ENCODE data around the gene LSAMP.

LSAMP gene

DNA sequence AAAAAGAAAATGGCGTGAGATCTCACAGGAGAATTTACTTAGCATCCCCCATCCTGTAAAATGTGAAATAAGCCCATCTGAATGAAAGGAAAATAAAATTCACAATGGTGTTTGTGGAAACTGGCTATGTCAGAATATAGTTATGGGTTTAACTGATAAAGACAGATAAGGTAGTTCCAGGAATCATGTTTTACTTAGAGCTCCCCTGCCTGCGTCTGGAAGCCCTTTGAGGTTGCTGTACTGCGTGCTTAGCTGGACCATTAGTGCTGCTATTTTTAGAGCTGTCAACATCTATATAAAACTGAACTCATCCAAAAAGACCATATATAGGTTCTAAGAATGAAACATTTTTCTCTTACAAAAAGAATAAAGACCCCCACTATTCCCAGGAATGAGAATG is 130.8 kb downstream of the LSAMP start:
- no peak overlapping the region for H3K4me3 Mint-ChIP-seq
- no peak overlapping the region for H3K27ac Mint-ChIP-seq
- peaks cover 0 to 1% of the 10 kb centered on the region in 2 donors for H3K9me3 Mint-ChIP-seq
- no peaks in the 10 kb centered on the region for H3K27me3 Mint-ChIP-seq
- H3K4me1 Mint-ChIP-seq: no peaks in the 10 kb centered on the region
- no peaks in the 10 kb centered on the region for H3K36me3 Mint-ChIP-seq
- ATAC-seq (replicated peaks) (no peak), DNase-seq (no peak)

DNA sequence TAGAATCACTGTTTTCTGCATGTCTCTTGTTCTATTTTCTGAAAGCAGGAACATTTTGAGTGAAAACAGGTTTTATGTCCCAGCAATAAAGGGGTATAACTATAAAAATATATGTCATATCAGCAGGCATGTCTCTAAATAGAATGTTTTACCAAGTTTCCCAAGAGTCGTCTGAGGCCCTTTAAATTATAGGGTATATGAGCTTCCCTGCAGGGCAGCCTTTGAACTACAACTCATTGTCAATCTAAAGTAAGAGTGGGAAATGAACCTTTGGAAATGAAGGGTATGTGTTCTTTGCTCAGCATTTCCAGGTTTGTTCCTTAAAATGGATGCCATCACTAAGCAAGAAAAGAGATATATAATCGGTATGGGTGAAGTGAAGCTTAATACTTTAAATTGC is 138.6 kb downstream of the LSAMP start:
- ATAC-seq (replicated peaks) (no peak), DNase-seq (no peak)
- Mint-ChIP-seq H3K27ac (no peak overlapping the region), H3K4me1 (no peaks in the 10 kb centered on the region), H3K27me3 (no peaks in the 10 kb centered on the region), H3K36me3 (no peaks in the 10 kb centered on the region), H3K9me3 (peaks cover 0 to 1% of the 10 kb centered on the region in 2 donors), H3K4me3 (no peak overlapping the region)

GRCh38 chr3:116306149-116306548 is 139.1 kb downstream of the LSAMP start:
- Mint-ChIP-seq H3K36me3 (no peaks in the 10 kb centered on the region), H3K27ac (no peak overlapping the region), H3K4me3 (no peak overlapping the region), H3K27me3 (no peaks in the 10 kb centered on the region), H3K4me1 (no peaks in the 10 kb centered on the region), H3K9me3 (peaks cover 0 to 1% of the 10 kb centered on the region in 2 donors)
- no peak for DNase-seq
- no peak for ATAC-seq (replicated peaks)

- no peaks in the 10 kb centered on the region for H3K27me3 Mint-ChIP-seq
- DNase-seq (no peak), ATAC-seq (replicated peaks) (no peak)
- no peak overlapping the region for H3K4me3 Mint-ChIP-seq
- H3K9me3 Mint-ChIP-seq: peaks cover 1 to 3% of the 10 kb centered on the region in 2 donors
- H3K4me1 Mint-ChIP-seq: no peaks in the 10 kb centered on the region
- H3K36me3 Mint-ChIP-seq: no peaks in the 10 kb centered on the region
- H3K27ac Mint-ChIP-seq: no peak overlapping the region
These were observed 143.1 kb downstream of the LSAMP start for GRCh38 chr3:116302087-116302747.

DNA sequence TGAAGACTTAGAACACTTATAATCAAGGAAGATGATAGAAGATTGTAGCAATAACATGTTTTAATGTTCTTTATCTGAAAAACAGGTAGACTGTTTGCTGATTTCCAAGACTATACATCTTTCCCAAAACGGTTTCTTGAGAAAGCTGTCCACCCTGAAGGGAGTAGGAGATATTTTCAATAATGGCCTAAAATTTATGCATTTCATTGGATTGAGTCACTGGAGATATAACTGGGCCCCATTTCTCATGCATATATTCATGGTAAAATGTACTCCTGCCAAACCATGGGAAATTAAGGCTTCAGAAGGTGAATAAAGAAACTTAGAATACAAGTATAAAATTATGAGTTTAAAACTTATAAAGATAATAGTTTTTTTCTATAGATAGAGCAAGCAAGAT is 143.9 kb downstream of the LSAMP start:
- H3K4me3 Mint-ChIP-seq: no peak overlapping the region
- no peaks in the 10 kb centered on the region for H3K36me3 Mint-ChIP-seq
- H3K9me3 Mint-ChIP-seq: peaks cover 1 to 3% of the 10 kb centered on the region in 2 donors
- no peaks in the 10 kb centered on the region for H3K27me3 Mint-ChIP-seq
- no peak overlapping the region for H3K27ac Mint-ChIP-seq
- ATAC-seq (replicated peaks) (no peak), DNase-seq (no peak)
- no peaks in the 10 kb centered on the region for H3K4me1 Mint-ChIP-seq

DNA sequence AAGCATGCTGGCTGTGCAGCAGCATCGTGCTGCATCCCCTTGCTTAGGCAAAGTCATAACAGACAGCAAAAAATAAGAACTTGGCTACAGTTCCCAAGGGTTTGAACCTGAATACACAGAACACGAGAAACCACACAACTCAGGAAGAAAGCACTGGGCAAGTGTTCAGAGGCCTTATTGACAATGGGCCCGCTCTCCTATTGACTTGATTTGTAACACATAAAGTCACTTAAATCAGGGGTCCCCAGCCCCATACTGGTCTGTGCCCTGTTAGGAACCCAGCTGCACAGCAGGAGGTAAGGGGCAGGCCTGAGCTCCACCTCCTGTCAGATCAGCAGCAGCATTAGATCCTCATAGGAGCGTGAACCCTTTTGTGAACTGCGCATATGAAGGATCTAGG is 145.1 kb downstream of the LSAMP start:
- no peak overlapping the region for H3K27ac Mint-ChIP-seq
- H3K27me3 Mint-ChIP-seq: no peaks in the 10 kb centered on the region
- no peak overlapping the region for H3K4me3 Mint-ChIP-seq
- DNase-seq: no peak
- peaks cover 1 to 3% of the 10 kb centered on the region in 2 donors for H3K9me3 Mint-ChIP-seq
- no peak for ATAC-seq (replicated peaks)
- no peaks in the 10 kb centered on the region for H3K36me3 Mint-ChIP-seq
- H3K4me1 Mint-ChIP-seq: no peaks in the 10 kb centered on the region

DNA sequence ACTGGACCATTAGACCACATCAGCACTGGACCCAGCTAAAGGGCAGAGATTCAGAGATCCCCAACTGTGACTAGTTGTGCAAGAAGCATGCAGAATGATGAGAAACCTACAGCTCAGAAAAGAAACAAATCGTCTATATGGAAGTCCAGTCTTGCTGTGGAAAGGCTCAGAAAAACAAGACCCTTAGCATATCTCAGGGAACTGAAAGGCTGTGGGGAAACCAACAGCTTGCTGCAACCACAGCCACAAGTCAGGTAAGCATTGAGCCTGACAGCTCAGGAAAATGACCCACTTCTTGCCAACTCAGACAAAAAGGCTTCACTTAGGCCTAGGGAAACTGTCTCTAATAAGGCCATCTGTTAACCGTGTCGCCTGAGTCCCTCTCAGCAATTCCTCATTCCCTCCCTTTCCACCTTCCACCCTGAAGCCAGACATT is 145.6 kb downstream of the LSAMP start:
- no peaks in the 10 kb centered on the region for H3K36me3 Mint-ChIP-seq
- no peak overlapping the region for H3K27ac Mint-ChIP-seq
- no peaks in the 10 kb centered on the region for H3K27me3 Mint-ChIP-seq
- H3K4me3 Mint-ChIP-seq: no peak overlapping the region
- peaks cover 1 to 3% of the 10 kb centered on the region in 2 donors for H3K9me3 Mint-ChIP-seq
- no peak for ATAC-seq (replicated peaks)
- no peaks in the 10 kb centered on the region for H3K4me1 Mint-ChIP-seq
- DNase-seq: no peak

GRCh38 chr3:116298151-116298550 is 147.1 kb downstream of the LSAMP start:
- DNase-seq (no peak), ATAC-seq (replicated peaks) (no peak)
- Mint-ChIP-seq H3K36me3 (no peaks in the 10 kb centered on the region), H3K27me3 (no peaks in the 10 kb centered on the region), H3K4me1 (no peaks in the 10 kb centered on the region), H3K4me3 (no peak overlapping the region), H3K9me3 (peaks cover 0 to 3% of the 10 kb centered on the region in 2 donors), H3K27ac (no peak overlapping the region)

- no peak for ATAC-seq (replicated peaks)
- Mint-ChIP-seq H3K9me3 (no peaks in the 10 kb centered on the region), H3K36me3 (no peaks in the 10 kb centered on the region), H3K4me1 (no peaks in the 10 kb centered on the region), H3K4me3 (no peak overlapping the region), H3K27me3 (no peaks in the 10 kb centered on the region), H3K27ac (no peak overlapping the region)
- DNase-seq: no peak
These were observed 154.1 kb downstream of the LSAMP start for GRCh38 chr3:116291141-116291540.

DNA sequence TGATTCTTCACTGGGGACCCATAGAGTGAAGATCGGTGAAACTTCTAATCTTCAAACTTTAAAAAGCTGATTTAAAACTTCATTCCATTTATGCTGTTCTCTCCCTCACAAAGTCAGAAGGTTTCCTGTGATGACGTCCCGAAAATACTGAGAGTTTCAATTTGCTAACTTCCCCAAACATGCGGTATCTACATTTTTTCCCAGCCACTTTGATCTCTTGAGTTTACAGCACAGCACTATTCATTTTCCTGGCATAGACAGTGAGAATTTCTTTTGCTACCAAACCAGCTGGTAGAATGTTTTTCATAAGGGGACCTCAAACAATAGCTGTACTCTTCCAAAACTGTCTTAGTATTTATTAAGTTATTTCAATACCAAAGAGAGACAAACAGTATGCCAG is 156.8 kb downstream of the LSAMP start:
- ATAC-seq (replicated peaks): no peak
- H3K27me3 Mint-ChIP-seq: no peaks in the 10 kb centered on the region
- DNase-seq: no peak
- no peak overlapping the region for H3K4me3 Mint-ChIP-seq
- no peaks in the 10 kb centered on the region for H3K4me1 Mint-ChIP-seq
- H3K27ac Mint-ChIP-seq: no peak overlapping the region
- H3K36me3 Mint-ChIP-seq: no peaks in the 10 kb centered on the region
- no peaks in the 10 kb centered on the region for H3K9me3 Mint-ChIP-seq

DNA sequence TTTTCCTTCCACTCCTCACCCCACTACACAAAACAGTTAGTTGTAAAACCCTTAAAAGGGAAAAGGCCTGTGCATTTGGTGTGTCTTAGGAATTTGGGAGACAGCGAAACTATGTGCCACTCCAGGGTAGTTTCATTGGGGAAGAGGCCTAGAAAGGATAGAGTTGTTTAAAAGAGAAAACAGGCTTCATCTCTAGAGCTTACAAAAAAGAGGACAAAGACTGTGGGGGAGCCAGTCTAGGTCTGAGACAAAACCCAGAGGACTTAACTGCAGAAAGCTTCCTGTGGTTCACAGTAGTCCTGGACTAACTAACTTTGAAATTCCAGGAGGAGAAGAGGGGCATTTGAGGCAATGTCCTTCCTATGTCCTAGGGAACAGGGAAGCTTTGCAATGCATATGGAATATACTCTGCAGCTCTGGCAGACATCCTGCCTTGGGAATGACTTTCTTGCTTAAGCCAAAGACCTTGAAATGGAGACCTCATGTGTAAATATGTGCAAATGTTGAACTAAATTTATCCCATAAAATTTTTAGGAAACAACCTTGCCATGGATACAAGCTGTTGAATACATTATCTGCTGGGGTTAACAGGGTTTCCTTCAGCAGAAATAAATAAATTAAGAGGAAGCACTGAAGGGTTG is 159.4 kb downstream of the LSAMP start:
- Mint-ChIP-seq H3K9me3 (no peaks in the 10 kb centered on the region), H3K4me3 (no peak overlapping the region), H3K36me3 (no peaks in the 10 kb centered on the region), H3K27ac (no peak overlapping the region), H3K27me3 (no peaks in the 10 kb centered on the region), H3K4me1 (no peaks in the 10 kb centered on the region)
- DNase-seq: no peak
- no peak for ATAC-seq (replicated peaks)

DNA sequence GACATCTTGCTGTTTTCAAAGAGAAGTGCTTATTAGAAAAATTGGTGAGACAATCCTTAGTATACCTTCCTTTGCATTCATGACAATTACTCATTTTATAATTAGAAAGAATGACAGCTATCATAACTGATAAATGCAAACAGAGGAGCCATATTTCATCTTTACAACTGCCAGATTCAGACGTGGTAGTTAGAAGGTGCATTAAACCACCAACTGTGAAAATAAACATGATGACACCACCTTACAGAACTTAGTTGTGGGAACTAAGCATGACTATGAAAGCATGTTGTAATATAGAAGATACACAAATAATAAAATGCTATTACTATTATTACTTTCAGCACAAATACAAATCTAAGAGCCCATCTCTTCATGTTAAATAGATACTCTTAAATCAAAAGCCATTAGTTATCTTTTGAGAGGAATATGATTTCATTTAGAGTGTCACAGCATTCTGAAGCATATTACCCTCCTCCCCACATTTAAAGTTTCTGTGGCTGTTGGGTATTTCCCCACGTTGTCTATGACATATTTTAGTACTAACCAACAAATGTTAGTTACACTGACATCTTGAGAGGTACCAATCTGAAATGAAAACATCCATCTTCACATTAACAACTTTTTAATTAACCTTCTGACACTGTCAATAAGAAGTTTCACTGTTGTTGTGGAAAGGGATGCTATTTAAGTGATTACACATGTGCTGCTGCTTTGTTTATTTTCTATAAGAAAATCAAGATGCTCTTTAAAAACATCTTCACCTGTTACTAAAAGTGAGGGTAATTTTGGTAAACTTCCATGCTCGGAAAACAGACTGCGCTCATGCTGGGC is 163.8 kb downstream of the LSAMP start:
- ATAC-seq (replicated peaks) (no peak), DNase-seq (no peak)
- no peak overlapping the region for H3K27ac Mint-ChIP-seq
- H3K27me3 Mint-ChIP-seq: no peaks in the 10 kb centered on the region
- no peak overlapping the region for H3K4me3 Mint-ChIP-seq
- no peaks in the 10 kb centered on the region for H3K9me3 Mint-ChIP-seq
- no peaks in the 10 kb centered on the region for H3K4me1 Mint-ChIP-seq
- no peaks in the 10 kb centered on the region for H3K36me3 Mint-ChIP-seq

- ATAC-seq (replicated peaks) (no peak), DNase-seq (no peak)
- Mint-ChIP-seq H3K36me3 (no peaks in the 10 kb centered on the region), H3K27ac (no peak overlapping the region), H3K4me1 (no peaks in the 10 kb centered on the region), H3K27me3 (no peaks in the 10 kb centered on the region), H3K9me3 (no peaks in the 10 kb centered on the region), H3K4me3 (no peak overlapping the region)
These were observed 165.1 kb downstream of the LSAMP start for GRCh38 chr3:116280130-116280740.

DNA sequence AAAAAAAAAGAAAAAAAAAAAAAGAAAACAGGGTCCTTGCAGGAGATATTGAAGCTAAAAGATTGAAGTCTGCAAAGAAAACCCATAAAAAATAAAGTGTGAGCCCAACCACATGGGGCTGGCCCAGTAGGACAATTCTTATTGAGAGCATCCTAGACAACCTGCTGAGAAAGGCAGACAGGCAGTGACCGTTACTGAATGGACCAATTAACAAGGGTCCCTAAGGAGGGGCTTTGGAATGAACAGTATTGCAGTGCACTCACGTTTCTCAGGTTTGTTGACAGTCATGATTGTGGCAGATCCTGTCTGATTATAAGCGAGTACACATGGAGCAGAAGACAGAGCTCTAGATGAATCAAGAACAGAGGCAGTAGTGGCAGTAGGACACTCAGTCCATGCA is 168.6 kb downstream of the LSAMP start:
- ATAC-seq (replicated peaks): no peak
- H3K27me3 Mint-ChIP-seq: no peaks in the 10 kb centered on the region
- H3K27ac Mint-ChIP-seq: no peak overlapping the region
- H3K4me1 Mint-ChIP-seq: no peaks in the 10 kb centered on the region
- H3K36me3 Mint-ChIP-seq: no peaks in the 10 kb centered on the region
- no peak for DNase-seq
- no peak overlapping the region for H3K4me3 Mint-ChIP-seq
- peaks cover 0 to 1% of the 10 kb centered on the region in 2 donors for H3K9me3 Mint-ChIP-seq
